ENCODE results near the gene PASD1. TPM values are rescaled to one million over a fixed set of nuclear protein-coding genes. Genes with fewer than 3 reads are reported as not detected.

The PASD1 gene
- total RNA-seq, 1 experiment from 2014 or later, result not detected

DNA sequence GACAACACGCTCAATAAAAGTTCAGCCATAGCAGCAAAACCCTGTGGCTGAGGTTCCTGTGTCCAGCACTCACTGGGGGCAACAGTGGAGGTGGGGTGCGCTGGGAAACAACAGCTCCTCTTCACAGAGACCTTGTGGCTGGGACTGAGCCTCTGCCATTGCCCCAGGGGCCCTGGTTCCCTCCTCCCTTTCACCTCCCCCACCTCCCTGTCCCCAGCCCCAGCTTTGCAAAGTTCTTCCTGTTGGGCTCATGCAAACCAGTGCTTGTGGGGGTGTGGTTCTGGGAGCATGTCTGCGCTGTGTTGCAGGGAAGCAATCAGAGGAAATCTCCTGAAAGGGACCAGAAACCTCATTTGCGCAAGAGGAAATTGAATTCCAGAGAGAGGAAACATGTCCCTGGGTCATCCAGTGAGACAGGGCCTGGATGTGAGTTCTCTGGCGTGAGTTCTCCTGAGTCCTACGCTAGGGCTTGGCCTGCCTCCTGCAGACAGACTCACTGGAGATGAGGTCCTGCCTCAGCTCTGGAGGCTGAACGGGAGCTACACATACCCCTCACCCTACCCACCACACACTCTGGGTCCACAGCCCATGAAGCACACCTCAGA lies 159.8 kb downstream of the PASD1 start:
- H3K36me3 ChIP-seq (replicated peaks; ENCODE audit: control insufficient read depth, insufficient read depth, low read length), result no peaks in the 10 kb centered on the region
- H3K4me3 ChIP-seq (ENCODE audit: insufficient read depth, low read depth, low read length), result no peak overlapping the region
- no peaks in the 10 kb centered on the region for H3K27me3 ChIP-seq (ENCODE audit: control insufficient read depth, insufficient read depth, low read length)
- peak; percentile 36 for DNase-seq

DNA sequence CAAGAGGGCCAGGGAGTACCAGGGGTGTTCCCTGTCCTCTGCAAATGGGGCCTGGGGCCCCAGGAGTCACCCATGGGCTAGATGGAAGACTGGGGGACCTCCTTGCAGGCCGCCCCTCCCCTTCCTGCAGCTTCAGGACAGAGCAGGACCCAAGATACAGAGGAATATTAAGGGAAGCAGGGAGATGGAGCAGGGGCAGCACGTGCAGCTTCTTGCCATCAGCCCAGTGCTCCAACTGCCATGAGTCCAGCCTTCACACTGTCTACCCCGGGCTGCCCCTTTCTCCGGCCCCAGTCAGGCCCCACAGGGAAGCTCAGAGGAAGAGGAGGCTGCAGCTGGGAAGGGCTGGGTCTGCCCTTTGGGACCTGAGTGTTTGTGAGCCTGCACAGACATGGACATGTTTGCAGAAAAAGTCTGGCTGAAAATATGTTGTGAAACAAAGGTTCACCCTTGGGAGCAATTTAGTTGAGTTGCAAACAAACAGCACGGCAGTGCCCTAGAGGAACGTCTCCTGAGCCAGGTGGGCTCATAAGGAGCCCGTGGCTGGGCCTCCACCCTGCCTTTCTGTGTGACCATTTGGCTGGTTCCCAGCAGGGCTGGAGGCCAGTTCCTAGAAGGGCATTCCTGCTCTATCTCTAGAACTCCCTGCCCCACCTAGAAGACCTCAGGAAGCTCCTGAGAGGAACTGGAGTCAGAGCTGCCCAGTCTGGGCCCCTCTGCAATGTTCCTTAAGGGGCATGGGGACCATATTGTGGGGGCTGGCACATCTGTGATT lies 161.3 kb downstream of the PASD1 start:
- no peaks in the 10 kb centered on the region for H3K36me3 ChIP-seq (replicated peaks; ENCODE audit: control insufficient read depth, insufficient read depth, low read length)
- no peak for DNase-seq
- H3K4me3 ChIP-seq (ENCODE audit: insufficient read depth, low read depth, low read length), result no peak overlapping the region
- H3K27me3 ChIP-seq (ENCODE audit: control insufficient read depth, insufficient read depth, low read length), result no peaks in the 10 kb centered on the region

DNA sequence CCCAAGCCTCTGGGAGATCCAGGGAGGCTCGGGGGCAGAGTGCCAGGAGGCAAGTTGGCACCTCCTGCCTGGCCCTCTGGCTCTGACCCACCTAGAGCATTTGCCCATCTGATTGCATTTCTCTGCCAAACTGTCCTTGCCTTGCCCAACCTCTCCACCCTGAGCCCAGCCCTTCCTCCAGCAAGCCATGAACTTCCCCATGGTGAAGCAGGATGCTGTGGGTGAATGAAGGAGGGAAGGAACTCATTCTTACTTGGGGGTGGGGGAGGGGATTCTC lies 161.8 kb downstream of the PASD1 start:
- Histone ChIP-seq H3K4me3 (ENCODE audit: insufficient read depth, low read depth, low read length) (no peak overlapping the region), H3K27me3 (ENCODE audit: control insufficient read depth, insufficient read depth, low read length) (no peaks in the 10 kb centered on the region), H3K36me3 (replicated peaks; ENCODE audit: control insufficient read depth, insufficient read depth, low read length) (no peaks in the 10 kb centered on the region)
- DNase-seq, result no peak

Other genes with a start within 250 kb of the PASD1 start
- 67.0 and 68.1 TPM in 2 replicates for gene VMA21, start 166.5 kb upstream of the PASD1 start, total RNA-seq (2014; rRNA removed; shearing (Covaris generic))
- gene PRRG3, start 131.8 kb downstream of the PASD1 start, total RNA-seq (2014; rRNA removed; shearing (Covaris generic)), result 0.76 and 2.9 TPM in 2 replicates
- 0.11 TPM in 1 of 2 replicates, not detected in the other for gene FATE1, start 152.4 kb downstream of the PASD1 start, total RNA-seq (2014; rRNA removed; shearing (Covaris generic))
- not detected in 2 replicates for gene CNGA2, start 171.1 kb downstream of the PASD1 start, total RNA-seq (2014; rRNA removed; shearing (Covaris generic))

Data from H7 (cell line).